Suprapubic skin (tissue), 3 donors: Measurements from ENCODE around the gene NPHP4.

Source experiments
- POLR2A ChIP-seq, 2 donors: fragments of 450-650 bp; IDR thresholded peaks; one replicate each; pipeline ENCODE4 v1.6.1; 2017; ENCODE audit warnings: antibody characterized with exemption in 2 of 2, mild to moderate bottlenecking in 2 of 2, moderate library complexity in 2 of 2
- TF ChIP-seq, protein P1 (sequence below), 2 donors: fragments of 200-600 bp in 1 of 2; fragments of 450-650 bp in 1 of 2; sonication (generic) in 1 of 2; IDR thresholded peaks; one replicate each; pipeline ENCODE4 v1.5.1; 2016 to 2019; ENCODE audit warnings: antibody characterized with exemption in 2 of 2, mild to moderate bottlenecking in 1 of 2, moderate library complexity in 1 of 2

GRCh38 chr1:5874416-5875110 lies 117.7 kb downstream of the NPHP4 start:
- no peak for TF ChIP-seq POLR2A (IDR thresholded peaks at IDR 0.05)
- TF ChIP-seq, protein P1, sequence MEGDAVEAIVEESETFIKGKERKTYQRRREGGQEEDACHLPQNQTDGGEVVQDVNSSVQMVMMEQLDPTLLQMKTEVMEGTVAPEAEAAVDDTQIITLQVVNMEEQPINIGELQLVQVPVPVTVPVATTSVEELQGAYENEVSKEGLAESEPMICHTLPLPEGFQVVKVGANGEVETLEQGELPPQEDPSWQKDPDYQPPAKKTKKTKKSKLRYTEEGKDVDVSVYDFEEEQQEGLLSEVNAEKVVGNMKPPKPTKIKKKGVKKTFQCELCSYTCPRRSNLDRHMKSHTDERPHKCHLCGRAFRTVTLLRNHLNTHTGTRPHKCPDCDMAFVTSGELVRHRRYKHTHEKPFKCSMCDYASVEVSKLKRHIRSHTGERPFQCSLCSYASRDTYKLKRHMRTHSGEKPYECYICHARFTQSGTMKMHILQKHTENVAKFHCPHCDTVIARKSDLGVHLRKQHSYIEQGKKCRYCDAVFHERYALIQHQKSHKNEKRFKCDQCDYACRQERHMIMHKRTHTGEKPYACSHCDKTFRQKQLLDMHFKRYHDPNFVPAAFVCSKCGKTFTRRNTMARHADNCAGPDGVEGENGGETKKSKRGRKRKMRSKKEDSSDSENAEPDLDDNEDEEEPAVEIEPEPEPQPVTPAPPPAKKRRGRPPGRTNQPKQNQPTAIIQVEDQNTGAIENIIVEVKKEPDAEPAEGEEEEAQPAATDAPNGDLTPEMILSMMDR (IDR thresholded peaks at IDR 0.05) = no peak
